A204.1 (cell line): ENCODE results near the gene PPP1R14C.

Experiments
- FAIRE-seq: peaks from 2 replicates; lab custom pipeline; 2012; peaks lifted over from hg19 to GRCh38; lab: Jason Lieb, UNC

The PPP1R14C gene

GRCh38 chr6:150195996-150196417, 53.2 kb downstream of the PPP1R14C start:
- no peak for FAIRE-seq

GRCh38 chr6:150196942-150197745, 54.3 kb downstream of the PPP1R14C start:
- FAIRE-seq = no peak

GRCh38 chr6:150198532-150198931, 55.7 kb downstream of the PPP1R14C start:
- FAIRE-seq = no peak

GRCh38 chr6:150199241-150199640, 56.4 kb downstream of the PPP1R14C start:
- no peak for FAIRE-seq

GRCh38 chr6:150200428-150201100, 57.7 kb downstream of the PPP1R14C start:
- no peak for FAIRE-seq

GRCh38 chr6:150201285-150201684, 58.4 kb downstream of the PPP1R14C start:
- FAIRE-seq = no peak

- no peak for FAIRE-seq
These were observed 59.0 kb downstream of the PPP1R14C start for GRCh38 chr6:150201772-150202329.

GRCh38 chr6:150202404-150202803, 59.6 kb downstream of the PPP1R14C start:
- FAIRE-seq = no peak

- no peak for FAIRE-seq
These were observed 60.1 kb downstream of the PPP1R14C start for GRCh38 chr6:150202934-150203333.

GRCh38 chr6:150203378-150203777, 60.5 kb downstream of the PPP1R14C start:
- FAIRE-seq = no peak

GRCh38 chr6:150203871-150204545, 61.2 kb downstream of the PPP1R14C start:
- FAIRE-seq = no peak

- no peak for FAIRE-seq
These were observed 62.0 kb downstream of the PPP1R14C start for GRCh38 chr6:150204705-150205472.

- FAIRE-seq = no peak
These were observed 65.2 kb downstream of the PPP1R14C start for GRCh38 chr6:150207931-150208570.

GRCh38 chr6:150208611-150209352, 65.9 kb downstream of the PPP1R14C start:
- no peak for FAIRE-seq

GRCh38 chr6:150209415-150209814, 66.6 kb downstream of the PPP1R14C start:
- no peak for FAIRE-seq

GRCh38 chr6:150211700-150212511, 69.1 kb downstream of the PPP1R14C start:
- FAIRE-seq = no peak

- no peak for FAIRE-seq
These were observed 69.9 kb downstream of the PPP1R14C start for GRCh38 chr6:150212778-150213177.

GRCh38 chr6:150213301-150213700, 70.5 kb downstream of the PPP1R14C start:
- no peak for FAIRE-seq

GRCh38 chr6:150214310-150214709, 71.5 kb downstream of the PPP1R14C start:
- FAIRE-seq = no peak
